GM12891 (cell line): ENCODE results near the gene MAGEC1.
"Not testable (repeated sequence)": the region's sequence is repeated elsewhere in the genome, so short reads cannot be mapped to it uniquely, and the experiment has no call there.

Experiments
- POLR2A ChIP-seq: IDR thresholded peaks from 2 replicates; pipeline ENCODE4 v1.6.1; 2011; ENCODE audit warnings: low read depth, low read length, control low read depth
- POLR2AphosphoS5 ChIP-seq: IDR thresholded peaks from 2 replicates; pipeline ENCODE4 v1.6.1; 2011; ENCODE audit warnings: low read depth, low read length, control low read depth
- POU2F2 ChIP-seq: IDR thresholded peaks from 2 replicates; pipeline ENCODE4 v1.6.1; 2011; ENCODE audit warnings: low read depth, mild to moderate bottlenecking, control low read depth, low read length, moderate library complexity
- SPI1 ChIP-seq: IDR thresholded peaks from 2 replicates; pipeline ENCODE4 v1.6.1; 2011; ENCODE audit warnings: low read depth, low read length, control low read depth
- TAF1 ChIP-seq: IDR thresholded peaks from 2 replicates; pipeline ENCODE4 v1.6.1; 2011; ENCODE audit warnings: low read depth, low read length, control low read depth

- not testable (repeated sequence) for TF ChIP-seq POLR2A, POLR2AphosphoS5, TAF1, POU2F2, SPI1
Observed at GRCh38 chrX:141888811-141889210, 14.9 kb upstream of the MAGEC1 start.
